ENCODE results near the gene NFKBIA.
"Not testable (repeated sequence)": the region's sequence is repeated elsewhere in the genome, so short reads cannot be mapped to it uniquely, and the experiment has no call there.

NFKBIA gene

DNA sequence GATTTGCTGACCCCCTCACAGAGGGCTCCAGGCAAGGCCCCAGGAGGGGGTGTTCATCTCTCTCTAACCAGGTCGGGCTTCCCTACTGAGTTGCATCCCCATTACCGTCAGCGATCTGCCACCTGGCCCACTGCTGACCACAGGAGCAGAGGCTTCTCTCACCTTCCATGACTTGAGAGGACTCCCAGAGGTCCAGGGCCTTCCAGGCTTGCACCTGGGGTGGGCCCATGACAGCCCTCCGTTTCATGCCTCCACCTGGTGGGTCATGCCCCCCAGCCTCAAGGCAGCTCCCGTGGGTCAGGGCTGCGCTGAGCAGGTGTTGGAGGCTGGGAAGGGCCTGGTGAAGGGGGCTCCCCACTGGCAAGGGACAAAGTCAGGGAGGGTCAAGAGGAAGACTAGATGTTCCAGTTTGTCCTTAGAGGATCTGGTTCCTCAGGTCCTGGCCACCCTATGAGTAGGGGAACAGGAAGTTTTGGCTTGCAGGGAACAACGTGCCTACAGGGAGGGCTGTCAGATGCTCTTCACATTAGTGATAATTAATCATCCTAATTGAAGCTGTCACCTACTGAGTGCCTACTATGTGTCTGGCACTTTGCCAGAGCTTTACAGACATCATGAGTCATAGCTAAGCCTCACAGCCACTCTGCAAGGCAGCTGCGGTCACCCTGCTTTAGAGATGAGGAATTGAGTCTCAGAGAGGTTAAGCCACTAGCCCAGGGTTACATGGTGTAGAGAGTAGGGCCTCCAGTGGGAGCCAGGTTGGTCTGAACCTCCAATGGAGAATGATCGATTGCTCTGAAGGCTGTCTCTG, 13.8 kb downstream of the NFKBIA start:
- DNase-seq (ENCODE audit: low spot score) (peak; percentile 61), FAIRE-seq (no peak)

DNA sequence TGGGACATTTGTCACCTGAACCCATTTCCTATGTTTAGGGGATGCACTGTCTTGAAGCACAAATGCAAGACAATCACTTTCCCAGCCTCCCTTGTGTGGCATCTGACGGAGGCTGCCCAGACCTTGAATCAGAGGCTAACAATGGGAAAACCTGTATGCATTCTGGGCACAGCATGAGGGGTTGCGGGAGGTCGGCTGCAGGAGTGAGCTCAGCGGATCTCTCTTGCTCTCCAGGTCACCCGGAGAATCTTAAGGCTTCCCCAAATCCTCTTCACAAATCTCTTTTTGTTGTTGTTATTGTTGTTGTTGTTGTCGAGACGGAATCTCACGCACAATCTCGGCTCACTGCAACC, 15.3 kb downstream of the NFKBIA start:
- FAIRE-seq (no peak), DNase-seq (ENCODE audit: low spot score) (no peak)

DNA sequence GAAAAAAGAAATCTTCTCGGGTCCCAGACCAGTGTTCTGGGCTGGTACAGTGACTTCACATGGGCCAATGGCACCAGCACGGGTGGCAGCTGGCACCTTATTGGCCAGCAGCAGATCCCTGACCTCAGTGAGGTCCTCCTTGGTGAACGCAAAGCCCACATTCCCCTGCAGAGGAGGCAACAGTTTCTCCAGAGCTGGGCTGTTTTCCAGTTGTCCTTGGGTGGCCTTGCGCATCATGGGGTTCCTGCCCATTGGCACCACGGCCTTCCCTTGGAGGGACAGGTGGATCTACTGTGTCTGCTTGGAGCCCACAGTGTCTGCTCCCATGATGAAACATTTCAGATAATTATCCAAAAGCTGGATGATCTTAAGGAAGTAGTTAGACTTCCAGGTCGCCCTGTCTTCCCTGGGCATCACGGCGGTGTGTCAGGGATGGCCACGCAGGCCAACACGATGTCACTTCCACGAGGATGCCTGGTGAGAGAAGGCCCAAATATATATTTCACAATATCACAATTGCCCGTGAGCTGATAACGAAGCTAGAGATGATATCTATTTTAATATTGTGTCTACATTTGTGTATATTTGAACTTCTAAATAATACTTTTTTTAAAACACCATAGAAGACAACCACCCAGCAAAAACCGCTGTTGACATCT, 15.8 kb downstream of the NFKBIA start:
- FAIRE-seq (no peak), DNase-seq (ENCODE audit: low spot score) (no peak)

DNA sequence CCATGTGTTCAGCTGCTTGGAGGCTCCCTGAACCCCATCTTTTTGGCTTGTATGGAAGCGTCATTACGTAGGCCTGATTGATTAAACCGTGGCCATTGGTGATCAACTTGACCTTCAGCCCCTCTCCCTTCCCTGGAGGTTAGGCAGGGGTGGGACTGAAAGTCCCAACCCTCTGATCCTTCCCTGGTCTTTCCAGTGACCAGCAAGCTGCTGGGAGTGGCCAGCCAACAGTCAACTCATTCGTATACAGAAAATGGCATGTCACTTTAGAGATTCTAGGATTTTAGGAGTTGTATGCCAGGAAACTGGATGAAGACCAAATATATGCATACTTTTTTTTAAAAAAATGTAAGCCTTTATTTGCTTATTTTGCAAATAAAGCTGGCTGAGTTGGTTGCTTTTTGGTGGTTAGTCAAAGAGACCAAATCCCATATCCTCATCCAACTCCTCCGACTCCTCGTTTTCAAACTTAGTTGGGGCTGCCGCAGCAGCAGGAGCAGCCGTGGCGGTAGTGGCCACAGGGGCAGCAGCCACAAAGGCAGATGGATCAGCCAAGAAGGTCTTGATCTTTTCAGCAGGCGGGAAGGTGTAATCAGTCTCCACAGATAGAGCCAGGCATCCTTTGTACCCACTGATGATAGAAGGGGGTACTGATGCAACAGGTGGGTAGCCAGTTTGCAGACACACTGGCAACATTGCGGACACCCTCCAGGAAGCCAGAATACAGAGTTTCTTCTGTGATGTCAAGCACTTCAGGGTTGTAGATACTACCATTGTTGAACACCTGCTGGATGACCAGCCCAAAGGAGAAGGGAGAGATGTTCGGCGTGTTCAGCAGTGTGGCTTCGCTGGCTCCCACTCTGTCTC, 16.6 kb downstream of the NFKBIA start:
- FAIRE-seq: no peak
- DNase-seq (ENCODE audit: low spot score): no peak

DNA sequence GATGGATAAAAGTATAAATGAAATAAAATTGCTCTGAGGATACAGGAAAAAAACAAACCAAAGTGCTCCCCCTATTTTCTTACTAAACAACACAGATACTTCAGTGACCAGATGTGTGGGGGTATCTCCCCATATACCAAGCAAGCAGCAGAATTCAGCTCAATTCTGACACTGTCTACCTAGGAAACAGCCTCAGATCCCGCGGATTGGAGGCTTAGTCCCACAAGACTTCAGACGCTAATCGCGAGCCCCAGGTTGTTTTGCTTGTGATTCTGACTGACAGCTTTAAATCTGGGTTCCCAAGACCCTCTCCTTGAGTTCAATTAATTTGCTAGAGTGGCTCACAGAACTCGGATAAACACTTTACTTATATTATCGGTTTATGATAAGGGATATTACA, 17.3 kb downstream of the NFKBIA start:
- FAIRE-seq: no peak
- no peak for DNase-seq (ENCODE audit: low spot score)

DNA sequence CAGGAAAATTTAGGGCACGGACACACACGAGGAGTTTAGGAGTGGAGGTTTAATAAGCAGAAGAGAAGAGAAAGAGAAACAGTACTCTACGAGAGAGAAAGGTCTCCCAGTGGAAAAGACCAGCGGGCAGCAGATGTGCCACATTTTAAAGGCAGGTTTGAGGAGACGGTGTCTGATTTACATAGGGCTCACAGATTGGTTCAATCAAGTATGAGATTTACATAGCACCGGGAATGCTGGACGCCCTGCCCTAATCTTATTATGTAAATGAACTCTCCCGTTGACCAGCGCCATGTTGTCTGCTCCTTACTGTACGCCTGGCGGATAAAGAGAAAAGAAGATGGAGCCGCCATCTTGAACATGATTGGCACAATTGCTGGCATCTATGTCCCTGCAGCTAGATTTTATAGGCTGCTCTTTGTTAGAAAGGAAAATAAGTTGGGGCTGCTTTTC, 17.9 kb downstream of the NFKBIA start:
- FAIRE-seq (no peak), DNase-seq (ENCODE audit: low spot score) (no peak)

DNA sequence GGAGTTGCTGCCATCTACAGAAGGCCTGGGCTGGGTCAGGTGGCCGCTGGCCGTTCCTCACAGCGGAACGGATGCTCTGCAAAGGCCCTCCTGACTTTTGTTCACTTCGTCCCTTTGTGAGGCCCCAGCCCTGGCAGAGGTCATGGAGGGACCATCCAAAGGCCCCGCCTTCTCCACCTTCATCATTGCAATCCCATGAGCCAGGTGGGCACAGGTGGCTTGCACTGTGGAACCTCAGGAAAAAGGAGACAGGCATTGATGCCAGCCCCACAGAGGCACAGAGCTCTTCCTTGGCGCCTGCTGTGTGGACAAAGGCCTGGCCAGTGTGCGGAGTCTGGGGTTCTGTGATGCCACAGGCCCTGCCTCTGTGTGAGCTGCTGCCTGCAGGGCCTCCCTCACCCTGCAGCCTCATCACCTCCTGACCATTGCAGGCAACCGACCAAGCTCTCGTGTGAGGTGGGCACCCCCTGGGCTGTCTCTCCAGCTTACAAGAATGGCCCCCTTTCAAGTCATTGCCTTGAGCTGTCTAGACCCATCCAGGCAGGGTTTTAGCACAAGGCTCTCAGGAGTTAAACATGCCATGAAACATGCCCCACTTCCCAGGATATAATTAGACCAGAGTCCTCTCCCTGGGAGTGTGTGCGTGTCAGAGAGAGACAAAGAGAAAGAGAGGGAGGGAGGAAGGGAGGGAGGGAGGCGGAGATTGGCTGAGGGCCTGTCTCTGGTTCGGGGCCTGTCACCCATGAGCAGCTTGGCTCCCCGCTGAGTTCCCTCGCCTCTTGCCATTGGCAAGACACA, 19.3 kb downstream of the NFKBIA start:
- FAIRE-seq (no peak), DNase-seq (ENCODE audit: low spot score) (no peak)

DNA sequence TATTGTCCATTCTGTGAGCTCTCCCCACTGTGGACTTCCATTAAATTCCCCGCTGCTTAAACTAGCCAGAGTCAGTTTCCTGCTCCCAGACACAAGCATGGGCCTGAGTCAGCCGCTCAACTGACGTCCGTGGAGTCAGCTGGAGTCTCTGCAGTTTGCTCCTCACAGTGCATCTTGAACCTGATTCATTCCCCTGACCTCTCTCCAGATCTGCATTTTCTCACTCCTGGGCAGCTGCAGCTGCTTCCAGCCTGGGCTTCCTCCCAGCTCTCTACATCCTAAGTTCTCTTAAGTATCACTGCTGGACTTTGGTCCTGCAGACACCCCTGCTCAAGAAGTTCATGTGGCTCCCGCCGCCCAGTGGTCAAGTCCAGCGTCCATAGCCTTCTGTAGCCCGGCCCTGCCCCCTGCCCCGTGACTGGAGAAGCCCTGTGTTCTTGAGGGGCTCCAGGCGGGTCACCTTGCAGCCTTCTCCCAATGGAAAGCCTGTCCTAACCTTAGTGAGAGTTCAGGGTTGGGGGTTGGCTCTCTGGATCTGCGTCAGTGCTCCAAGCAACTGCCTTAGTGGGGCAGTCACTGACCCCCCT, 20.0 kb downstream of the NFKBIA start:
- FAIRE-seq (no peak), DNase-seq (ENCODE audit: low spot score) (no peak)

DNA sequence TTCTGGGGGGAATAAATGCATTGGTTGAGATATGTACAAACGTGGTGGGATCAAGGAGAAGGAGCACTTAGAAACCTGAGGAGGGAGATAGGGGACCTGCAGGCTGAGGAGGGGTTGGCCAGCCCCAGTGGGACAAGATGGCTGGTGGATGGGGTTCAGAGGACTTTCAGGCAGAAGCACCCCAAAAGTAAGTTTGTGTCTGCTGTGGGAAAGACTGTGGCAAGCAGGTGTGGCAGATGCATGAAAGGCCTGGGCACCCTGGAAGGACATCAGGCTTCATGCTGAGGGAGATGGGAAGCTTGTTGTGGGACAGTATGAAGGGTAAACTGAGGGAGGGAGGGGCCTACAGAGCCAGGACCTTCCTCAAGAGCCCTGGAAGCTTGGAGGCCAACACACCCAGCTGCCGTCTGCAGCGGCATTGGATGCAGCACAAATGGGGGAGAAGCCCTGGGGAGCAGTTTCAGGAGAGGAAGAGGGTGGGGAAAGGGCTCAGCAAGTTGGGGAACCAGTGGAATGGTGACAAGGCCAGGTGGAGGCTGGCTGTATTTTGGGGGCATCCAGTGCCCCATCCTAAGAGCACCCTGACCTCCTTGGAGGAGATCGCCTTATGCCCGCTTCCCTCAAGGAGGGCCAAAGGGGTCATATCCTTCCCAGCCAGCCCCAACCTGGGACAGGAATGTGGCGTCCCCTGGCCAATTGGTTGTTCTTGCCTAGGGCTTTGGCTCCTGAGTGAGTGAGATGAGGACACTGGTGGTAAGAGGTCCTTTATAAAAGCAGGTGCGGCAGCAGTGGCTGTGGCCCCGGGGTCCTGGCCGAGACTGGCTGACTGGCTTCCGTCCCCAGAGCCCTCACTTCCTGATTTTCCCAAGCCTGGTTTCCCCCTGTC, 20.7 kb downstream of the NFKBIA start:
- DNase-seq (ENCODE audit: low spot score): no peak
- no peak for FAIRE-seq

DNA sequence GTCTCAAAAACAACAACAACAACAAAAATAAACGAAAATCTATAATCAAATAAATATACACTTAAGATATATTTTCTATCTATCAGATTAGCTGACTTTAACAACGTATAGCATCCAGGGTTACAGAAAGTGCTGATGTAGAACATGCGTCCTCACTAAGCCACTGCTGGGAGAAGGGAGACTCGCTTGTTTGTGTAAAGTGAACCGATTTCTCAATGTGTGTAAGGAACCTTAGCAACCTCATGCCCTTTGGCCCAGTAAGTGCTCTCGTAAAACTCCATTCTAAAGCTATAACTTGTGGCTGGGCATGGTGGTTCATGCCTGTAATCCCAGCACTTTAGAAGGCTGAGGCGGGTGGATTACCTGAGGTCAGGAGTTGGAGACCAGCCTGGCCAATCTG, 23.8 kb downstream of the NFKBIA start:
- DNase-seq (ENCODE audit: low spot score) (no peak), FAIRE-seq (no peak)

DNA sequence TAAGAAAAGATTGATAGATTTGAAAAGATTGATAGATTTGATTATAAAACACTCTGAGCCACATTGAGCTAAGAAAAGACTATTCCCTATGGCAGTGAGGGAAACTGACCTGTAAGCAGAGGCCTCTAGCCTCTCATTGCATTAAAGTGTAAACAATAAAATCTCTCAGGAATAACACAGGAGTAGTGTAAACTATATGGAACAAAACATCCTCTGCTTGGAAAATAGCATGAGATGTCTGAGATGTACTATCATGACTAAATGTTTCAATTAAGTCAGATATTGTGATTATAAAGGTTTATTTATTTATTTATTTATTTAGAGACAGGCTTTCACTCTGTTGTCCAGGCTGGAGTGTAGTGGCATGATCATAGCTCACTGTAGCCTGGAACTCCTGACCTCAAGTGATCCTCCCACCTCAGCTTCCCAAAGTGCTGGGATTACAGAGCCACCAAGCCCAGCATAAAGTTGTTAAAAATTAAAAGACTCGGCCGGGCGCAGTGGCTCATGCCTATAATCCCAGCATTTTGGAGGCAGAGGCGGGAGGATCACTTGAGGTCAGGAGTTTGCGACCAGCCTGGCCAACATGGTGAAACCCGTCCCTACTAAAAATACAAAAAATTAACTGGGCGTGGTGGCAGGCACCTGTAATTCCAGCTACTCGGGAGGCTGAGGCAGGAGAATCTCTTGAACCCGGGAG, 25.2 kb downstream of the NFKBIA start:
- DNase-seq (ENCODE audit: low spot score); FAIRE-seq: not testable (repeated sequence)

DNA sequence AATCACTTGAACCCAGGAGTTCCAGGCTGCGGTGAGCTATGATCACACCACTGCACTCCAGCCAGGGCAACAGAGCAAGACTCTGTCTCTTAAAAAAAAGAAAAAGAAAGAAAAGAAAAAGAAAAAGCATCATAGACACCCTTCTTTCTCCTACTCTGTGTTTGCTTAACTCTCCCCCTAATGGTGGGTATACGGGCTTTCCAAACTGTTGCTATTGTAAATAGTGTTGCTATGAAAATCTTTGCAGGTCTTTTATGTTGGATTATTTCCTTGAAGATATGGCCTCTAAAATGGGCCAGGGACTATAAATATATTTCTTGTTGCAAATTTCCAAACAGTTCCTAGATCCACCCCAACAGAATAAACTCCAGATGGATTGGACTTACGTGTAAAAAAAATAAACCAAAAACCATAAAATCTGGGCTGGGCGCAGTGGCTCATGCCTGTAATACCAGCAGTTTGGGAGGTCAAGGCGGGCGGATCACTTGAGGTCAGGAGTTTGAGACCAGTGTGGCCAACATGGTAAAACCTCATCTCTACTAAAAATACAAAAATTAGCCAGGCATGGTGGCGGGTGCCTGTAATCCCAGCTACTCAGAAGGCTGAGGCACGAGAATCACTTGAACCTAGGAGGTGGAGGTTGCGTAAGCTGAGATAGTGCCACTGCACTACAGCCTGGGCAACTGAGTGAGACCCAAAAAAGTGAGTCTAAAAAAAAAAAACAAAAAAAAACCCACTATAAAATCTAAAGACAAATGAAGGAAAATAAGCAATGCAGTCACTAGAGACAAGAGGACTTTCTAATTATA, 25.9 kb downstream of the NFKBIA start:
- no peak for FAIRE-seq
- DNase-seq (ENCODE audit: low spot score): no peak

DNA sequence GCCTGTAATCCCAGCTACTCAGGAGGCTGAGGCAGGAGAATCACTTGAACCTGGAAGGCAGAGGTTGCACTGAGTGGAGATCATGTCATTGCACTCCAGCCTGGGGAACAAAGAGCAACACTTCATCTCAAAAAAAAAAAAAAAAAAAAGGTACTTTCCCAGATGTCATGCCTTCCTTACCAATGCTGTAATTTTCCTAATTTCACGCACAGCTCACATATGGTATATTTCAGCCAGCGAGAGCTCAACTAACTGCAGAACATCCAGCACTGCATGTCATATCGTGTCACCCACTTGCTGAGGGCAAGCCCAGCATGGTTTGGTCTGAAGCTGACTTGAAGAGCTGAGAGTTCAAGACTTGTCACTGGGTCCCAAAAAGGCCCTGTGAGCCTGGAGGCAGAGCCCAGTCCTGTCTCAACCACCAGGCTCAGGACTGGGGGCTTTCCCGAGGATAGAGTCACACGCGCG, 29.0 kb downstream of the NFKBIA start:
- DNase-seq (ENCODE audit: low spot score) (no peak), FAIRE-seq (no peak)

DNA sequence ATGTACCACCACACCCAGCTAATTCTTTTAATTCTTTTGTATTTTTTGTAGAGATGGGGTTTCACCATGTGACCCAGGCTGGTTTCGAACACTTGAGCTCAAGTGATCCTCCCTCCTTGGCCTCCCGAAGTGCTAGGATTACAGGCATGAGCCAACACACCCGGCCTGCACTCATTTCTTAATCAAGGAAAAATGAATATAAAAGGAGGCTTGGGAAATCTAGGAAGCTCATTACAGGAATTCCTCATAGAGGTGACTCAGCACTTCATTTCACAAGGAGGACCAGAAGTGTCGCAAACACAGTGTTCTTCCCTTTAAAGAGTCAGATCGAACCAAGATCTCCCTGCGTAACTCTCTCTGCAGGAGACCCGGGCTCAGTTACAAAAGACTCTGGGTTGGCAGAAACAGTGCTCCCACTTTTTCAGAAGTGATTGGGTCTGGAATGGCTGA, 30.3 kb downstream of the NFKBIA start:
- DNase-seq (ENCODE audit: low spot score) (peak; percentile 59), FAIRE-seq (no peak)

DNA sequence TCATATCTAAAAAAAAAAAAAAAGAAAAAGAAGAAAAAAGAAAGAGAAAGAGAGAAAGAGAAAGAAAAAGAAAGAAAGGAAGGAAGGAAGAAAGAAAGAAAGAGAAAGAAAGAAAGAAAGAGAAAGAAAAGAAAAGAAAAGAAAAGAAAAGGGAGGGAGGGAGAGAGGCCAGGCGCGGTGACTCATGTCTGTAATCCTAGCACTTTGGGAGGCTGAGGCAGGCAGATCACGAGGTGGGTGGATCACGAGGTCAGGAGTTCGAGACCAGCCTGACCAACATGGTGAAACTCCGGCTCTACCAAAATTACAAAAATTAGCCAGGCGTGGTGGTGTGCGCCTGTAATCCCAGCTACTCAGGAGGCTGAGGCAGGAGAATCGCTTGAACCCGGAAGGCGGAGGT, 31.3 kb downstream of the NFKBIA start:
- not testable (repeated sequence) for DNase-seq (ENCODE audit: low spot score); FAIRE-seq

DNA sequence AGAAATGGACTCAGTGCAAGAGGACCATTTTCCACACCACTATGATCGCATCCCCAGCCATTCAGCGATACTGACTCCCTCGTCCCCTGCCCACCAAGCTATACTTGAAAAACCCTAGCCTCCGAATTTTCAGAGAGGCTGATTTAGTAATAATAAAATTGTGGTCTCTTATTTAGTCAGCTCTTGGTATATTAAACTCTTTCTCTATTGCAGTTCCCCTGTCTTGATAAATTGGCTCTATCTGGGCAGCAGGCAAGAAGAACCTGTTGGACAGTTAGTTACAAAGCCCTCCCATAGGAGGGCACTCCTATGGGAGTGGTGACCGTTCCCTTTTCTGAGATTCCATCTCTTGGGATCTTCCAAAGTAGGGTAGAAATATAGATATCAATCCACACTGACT, 33.6 kb downstream of the NFKBIA start:
- DNase-seq (ENCODE audit: low spot score) (no peak), FAIRE-seq (no peak)

DNA sequence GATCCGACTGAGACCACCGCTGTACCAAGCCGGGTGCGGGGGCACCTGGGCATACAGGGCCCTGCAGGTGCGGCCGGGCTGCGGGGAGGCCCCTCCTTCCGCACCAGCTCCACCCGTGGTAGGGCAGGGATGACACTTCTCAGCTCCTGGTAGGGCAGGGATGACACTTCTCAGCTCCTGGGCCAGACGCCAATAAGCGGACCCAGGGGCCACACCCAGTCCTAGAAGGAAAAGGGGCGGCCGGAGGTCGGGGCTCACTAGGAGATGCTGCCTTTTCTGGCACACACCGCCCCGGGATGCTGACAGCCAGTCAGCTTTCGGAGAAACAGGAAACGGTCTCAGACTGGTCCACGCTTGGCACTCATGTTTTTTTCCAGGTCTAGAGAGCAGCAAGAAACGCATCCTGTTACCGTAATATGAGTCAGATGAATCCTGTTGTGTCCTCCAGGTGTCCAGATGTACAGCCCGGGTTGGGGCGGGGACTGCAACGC, 34.8 kb downstream of the NFKBIA start:
- DNase-seq (ENCODE audit: low spot score) (peak; percentile 68), FAIRE-seq (no peak)
